Pancreas (tissue), 10 donors: Measurements from ENCODE around the gene OR2A14. TPM values are rescaled to one million over a fixed set of nuclear protein-coding genes. Genes with fewer than 3 reads are reported as not detected.

Source experiments
- ATAC-seq, 4 donors: fragments of 200-7000 bp; cut with Tn5 transposase; one replicate each; pipeline versions ENCODE4 v1.8.0 to v1.9.1; 2020; ENCODE audit warnings: mild to moderate bottlenecking in 4 of 4, moderate library complexity in 4 of 4
- DNase-seq, 6 donors: peaks; one replicate each; pipeline ENCODE4 v3.0.0-alpha.2; 2020
- FAIRE-seq: peaks from 2 replicates; lab custom pipeline; 2012; peaks lifted over from hg19 to GRCh38; lab: Jason Lieb, UNC
- H3K27ac ChIP-seq, 4 donors: fragments of 200-600 bp; sonication (generic); 1 replicate in 3 of 4; 2 replicates in 1 of 4; pipeline versions ENCODE4 v1.5.0 to v1.8.0; 2020
- H3K27me3 ChIP-seq, 4 donors: fragments of 200-600 bp; one replicate each; pipeline ENCODE4 v1.8.0; 2021
- H3K36me3 ChIP-seq, 3 donors: fragments of 200-600 bp; sonication (generic) in 1 of 3; one replicate each; pipeline versions ENCODE4 v1.5.0 to v1.8.0; 2020 to 2021
- H3K4me1 ChIP-seq, 3 donors: fragments of 200-600 bp; one replicate each; pipeline ENCODE4 v1.8.0; 2021
- H3K4me3 ChIP-seq, 4 donors: fragments of 200-600 bp; sonication (generic) in 2 of 4; one replicate each; pipeline versions ENCODE4 v1.5.0 to v1.8.0; 2020 to 2021
- H3K9me3 ChIP-seq, 4 donors: fragments of 200-600 bp; one replicate each; pipeline ENCODE4 v1.8.0; 2021
- CTCF ChIP-seq, 4 donors: fragments of 200-600 bp; sonication (generic) in 3 of 4; IDR thresholded peaks; one replicate each; pipeline versions ENCODE4 v1.5.0 to v1.8.0; 2021; ENCODE audit warnings: antibody characterized with exemption in 4 of 4
- WGBS, 2 donors: extraction: QIAGEN DNeasy Blood & Tissue Kit; methylation state at CpG; one replicate each; pipeline ENCODE4 v1.1.7; 2013; 5-methylcytosine and 5-hydroxymethylcytosine counted together
- intact Hi-C, 3 donors: fragments of 100-400 bp; cut with DNase I; formaldehyde crosslinking; loops; one replicate each; pipeline versions ENCODE4 v1.11.1 to v1.14.2; 2022
- polyA plus RNA-seq, 2 donors: library from polyadenylated mRNA; stranded (reverse); fragments of 200-250 nt; gene quantifications; one replicate each; pipeline ENCODE4 v1.2.3, GENCODE V29; 2013
- total RNA-seq, 6 donors: library from RNA; stranded (reverse); fragmentation: NEBNext Ultra II Directional in 4 of 6; extraction: Animal tissue kit (Norgen Biotek cat#: 25700) in 4 of 6; gene quantifications; one replicate each; pipeline versions ENCODE4 v1.2.1 to v1.2.4, GENCODE V29; 2021 to 2023
- donor health status: healthy with polysubstance abuse.
- donor health status: DM: no; HTN: no; CAD: no; lungs with moderate emphysema.
- donor health status: DM: no; HTN: no; CAD: no.
- donor health status: control.
- donor health status: control.
- donor health status: Bipolar disorder and iron deficiency.
- donor health status: DM: yes; HTN: yes; CAD: no.
- donor health status: DM: no; HTN: no; CAD: no.
- donor health status: DM: no; HTN: no; CAD: no.
- donor health status: DM: yes; HTN: yes; CAD: no.

The OR2A14 gene
- total and polyA plus RNA-seq, 8 donors: not detected

GRCh38 chr7:144090667-144091066 lies 32.3 kb upstream of the OR2A14 start:
- WGBS, 2 donors: 80 to 81% methylated on average over 3 of the region's 3 CpGs
- Histone ChIP-seq H3K27me3 (no peaks in the 10 kb centered on the region), H3K36me3 (no peaks in the 10 kb centered on the region), H3K27ac (no peak overlapping the region), H3K9me3 (no peaks in the 10 kb centered on the region), H3K4me3 (no peak overlapping the region), H3K4me1 (no peaks in the 10 kb centered on the region)
- intact Hi-C loops: no loop called here
- FAIRE-seq: no peak
- no peak for TF ChIP-seq CTCF (IDR thresholded peaks at IDR 0.05)
- no peak for DNase-seq
- ATAC-seq: no peak

GRCh38 chr7:144098776-144099175 lies 24.2 kb upstream of the OR2A14 start:
- H3K36me3 ChIP-seq: no peaks in the 10 kb centered on the region
- FAIRE-seq: no peak
- no peak for DNase-seq
- H3K27me3 ChIP-seq: no peaks in the 10 kb centered on the region
- H3K9me3 ChIP-seq: no peaks in the 10 kb centered on the region
- H3K4me1 ChIP-seq: no peaks in the 10 kb centered on the region
- H3K4me3 ChIP-seq: no peak overlapping the region
- no peak for ATAC-seq
- intact Hi-C loops: no loop called here
- no peak overlapping the region for H3K27ac ChIP-seq
- no peak for TF ChIP-seq CTCF (IDR thresholded peaks at IDR 0.05)

GRCh38 chr7:144100607-144101006 lies 22.4 kb upstream of the OR2A14 start:
- TF ChIP-seq CTCF (IDR thresholded peaks at IDR 0.05): no peak
- FAIRE-seq: no peak
- Histone ChIP-seq H3K36me3 (no peaks in the 10 kb centered on the region), H3K4me1 (no peaks in the 10 kb centered on the region), H3K4me3 (no peak overlapping the region), H3K9me3 (no peaks in the 10 kb centered on the region), H3K27ac (no peak overlapping the region), H3K27me3 (no peaks in the 10 kb centered on the region)
- intact Hi-C loops: no loop called here
- no peak for ATAC-seq
- WGBS, 2 donors: 55 to 68% methylated on average over 3 of the region's 3 CpGs
- DNase-seq: no peak

- TF ChIP-seq CTCF (IDR thresholded peaks at IDR 0.05): no peak
- no peaks in the 10 kb centered on the region for H3K4me1 ChIP-seq
- intact Hi-C loops: no loop called here
- no peak overlapping the region for H3K4me3 ChIP-seq
- no peak overlapping the region for H3K27ac ChIP-seq
- no peak for ATAC-seq
- no peaks in the 10 kb centered on the region for H3K9me3 ChIP-seq
- no peak for FAIRE-seq
- no peaks in the 10 kb centered on the region for H3K36me3 ChIP-seq
- DNase-seq: no peak
- no peaks in the 10 kb centered on the region for H3K27me3 ChIP-seq
Observed at GRCh38 chr7:144102041-144102440, 20.9 kb upstream of the OR2A14 start.

- no peaks in the 10 kb centered on the region for H3K4me1 ChIP-seq
- DNase-seq (no peak), ATAC-seq (no peak), FAIRE-seq (no peak)
- no peaks in the 10 kb centered on the region for H3K27me3 ChIP-seq
- no peak overlapping the region for H3K4me3 ChIP-seq
- H3K27ac ChIP-seq: no peak overlapping the region
- no peak for TF ChIP-seq CTCF (IDR thresholded peaks at IDR 0.05)
- no peaks in the 10 kb centered on the region for H3K36me3 ChIP-seq
- intact Hi-C loops: no loop called here
- H3K9me3 ChIP-seq: no peaks in the 10 kb centered on the region
Observed at GRCh38 chr7:144105211-144105610, 17.8 kb upstream of the OR2A14 start.
